NOMO-1 treated with DMSO at 0.1 percent for 48 hours (cell line): ENCODE measurements around the gene MITF.
"Not testable (repeated sequence)": the region's sequence is repeated elsewhere in the genome, so short reads cannot be mapped to it uniquely, and the experiment has no call there.

Source experiments
- DNase-seq: peaks from one replicate; lab custom pipeline; 2025; ENCODE audit not compliant: unreplicated experiment; lab: John Stamatoyannopoulos, UW

MITF gene

DNA sequence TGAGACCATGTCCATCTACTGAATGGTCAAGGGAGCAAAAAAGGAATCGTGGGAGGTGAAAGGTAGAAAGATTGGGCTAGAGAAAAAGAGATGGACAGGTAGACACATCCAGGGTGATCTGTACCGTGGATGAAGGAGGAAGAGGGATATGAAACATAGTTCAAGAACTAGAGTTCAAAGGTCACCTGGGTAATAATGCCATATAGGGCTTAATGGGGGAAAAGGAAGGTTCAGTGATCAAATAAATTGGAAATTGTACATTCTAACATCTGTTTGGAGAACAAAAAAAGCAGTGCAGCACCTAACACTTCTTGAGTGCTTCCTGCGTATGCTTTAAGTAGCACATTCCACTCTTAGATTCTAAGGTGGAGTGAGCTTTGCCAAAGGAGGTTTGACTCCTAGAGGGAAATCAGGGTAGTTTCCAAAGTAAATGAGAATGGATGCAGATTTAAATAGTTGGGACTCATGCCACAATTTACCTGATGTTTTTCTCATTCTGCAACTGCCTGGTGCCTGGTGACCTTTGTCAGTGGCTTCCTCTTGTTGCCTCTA, 46.6 kb downstream of the MITF start:
- no peak for DNase-seq

- DNase-seq: no peak
Measured at GRCh38 chr3:69786854-69787253, 47.6 kb downstream of the MITF start.

GRCh38 chr3:69787436-69788168, 48.3 kb downstream of the MITF start:
- no peak for DNase-seq

GRCh38 chr3:69791106-69791505, 51.8 kb downstream of the MITF start:
- peak; percentile 57 for DNase-seq

DNA sequence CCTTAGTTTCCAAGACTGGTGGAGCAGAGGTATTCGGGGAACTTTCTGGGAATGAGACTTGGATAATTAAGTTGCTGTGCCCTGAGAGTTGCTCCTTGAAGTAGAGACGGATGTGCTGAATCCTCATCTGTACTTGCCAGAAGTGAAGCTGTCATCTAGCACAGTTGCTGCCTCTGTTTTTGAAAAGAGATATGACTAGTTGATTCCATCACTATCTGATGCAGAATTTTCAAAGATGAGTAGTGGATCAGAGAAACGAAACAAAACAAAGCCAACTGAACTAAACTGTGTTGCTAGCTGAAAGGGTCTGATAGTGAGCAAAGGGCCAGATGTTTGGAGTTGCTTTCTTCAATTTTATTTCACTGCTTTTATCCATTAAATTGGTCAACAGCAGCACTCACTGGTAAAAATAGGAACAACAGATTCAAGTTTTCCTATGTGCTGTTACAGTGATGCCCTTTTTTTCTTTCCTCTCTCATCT, 52.7 kb downstream of the MITF start:
- DNase-seq: peak; percentile 48

DNA sequence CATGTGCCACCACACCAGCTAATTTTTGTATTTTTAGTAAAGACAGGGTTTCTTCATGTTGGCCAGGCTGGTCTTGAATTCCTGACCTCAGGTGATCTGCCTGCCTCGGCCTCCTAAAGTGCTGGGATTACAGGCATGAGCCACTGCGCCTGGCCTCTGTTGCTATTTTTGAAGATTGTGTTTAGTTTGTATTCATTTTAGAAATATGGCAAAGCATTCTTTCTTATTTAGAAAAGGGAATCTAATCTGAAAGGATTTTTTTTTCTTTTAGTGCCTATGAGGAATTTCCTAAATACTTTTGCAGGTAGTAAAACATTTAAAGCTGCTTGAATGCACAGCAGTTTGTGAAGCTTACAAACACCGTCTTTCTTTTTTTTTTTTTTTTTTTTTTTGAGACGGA, 56.9 kb downstream of the MITF start:
- not testable (repeated sequence) for DNase-seq

- DNase-seq: no peak
Measured at GRCh38 chr3:69803681-69804270, 64.5 kb downstream of the MITF start.

DNA sequence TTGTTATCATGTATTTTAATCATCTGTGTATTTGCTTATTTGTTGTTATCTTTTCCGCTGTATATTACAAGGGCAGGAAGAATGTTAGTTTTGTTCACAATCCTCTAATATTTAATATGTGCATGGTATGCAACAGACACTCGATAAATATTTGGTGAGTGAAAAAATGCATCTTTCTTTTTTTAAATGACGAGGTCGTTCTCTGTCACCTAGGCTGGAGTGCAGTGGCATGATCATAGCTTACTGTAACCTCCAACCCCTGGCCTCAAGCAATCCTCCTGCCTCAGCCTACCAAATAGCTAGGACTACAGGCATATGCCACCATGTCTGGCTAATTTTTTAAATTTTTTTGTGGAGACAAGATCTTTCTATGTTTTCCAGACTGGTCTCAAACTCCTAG, 66.2 kb downstream of the MITF start:
- no peak for DNase-seq

DNA sequence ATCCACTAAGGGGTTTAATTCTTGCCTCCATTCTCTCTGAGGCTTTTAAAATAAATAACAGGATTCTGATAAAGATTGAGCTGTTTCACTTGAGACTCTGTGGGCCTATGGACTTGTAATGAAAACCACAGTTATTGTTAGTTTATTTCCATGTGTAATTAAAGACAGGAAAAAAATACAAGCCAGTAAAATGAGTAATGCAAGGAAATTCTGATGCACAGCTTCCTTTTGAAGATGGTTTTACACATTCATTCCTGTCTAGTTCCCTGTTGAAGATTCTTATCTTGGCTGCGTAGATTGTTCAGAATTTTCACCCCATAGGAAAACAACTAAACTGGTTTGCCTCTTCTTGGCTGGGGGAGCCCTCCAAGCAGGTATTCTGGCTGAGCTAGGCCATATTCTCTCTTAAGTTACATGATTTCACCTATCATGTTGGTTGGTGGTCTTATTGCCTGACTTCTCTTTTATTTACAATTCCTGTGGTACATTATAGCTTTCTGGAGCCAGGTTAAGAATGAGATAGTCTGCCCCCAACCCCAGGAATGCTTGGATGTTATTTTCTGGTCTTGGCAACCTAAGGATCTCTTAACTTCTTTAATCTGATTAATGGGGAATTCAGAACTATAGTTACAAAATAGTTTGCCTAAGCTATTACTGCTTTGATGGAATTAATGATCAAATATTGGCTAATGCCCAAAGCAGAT, 67.6 kb downstream of the MITF start:
- no peak for DNase-seq

- DNase-seq: no peak
Measured at GRCh38 chr3:69807674-69808073, 68.4 kb downstream of the MITF start.

GRCh38 chr3:69809076-69809835, 70.0 kb downstream of the MITF start:
- DNase-seq: no peak

GRCh38 chr3:69811452-69812401, 72.5 kb downstream of the MITF start:
- DNase-seq: no peak

GRCh38 chr3:69815970-69816369, 76.7 kb downstream of the MITF start:
- DNase-seq: no peak

GRCh38 chr3:69817988-69818387, 78.7 kb downstream of the MITF start:
- DNase-seq: peak; percentile 67

- no peak for DNase-seq
Measured at GRCh38 chr3:69819282-69819681, 80.0 kb downstream of the MITF start.

GRCh38 chr3:69821133-69821532, 81.9 kb downstream of the MITF start:
- DNase-seq: no peak

DNA sequence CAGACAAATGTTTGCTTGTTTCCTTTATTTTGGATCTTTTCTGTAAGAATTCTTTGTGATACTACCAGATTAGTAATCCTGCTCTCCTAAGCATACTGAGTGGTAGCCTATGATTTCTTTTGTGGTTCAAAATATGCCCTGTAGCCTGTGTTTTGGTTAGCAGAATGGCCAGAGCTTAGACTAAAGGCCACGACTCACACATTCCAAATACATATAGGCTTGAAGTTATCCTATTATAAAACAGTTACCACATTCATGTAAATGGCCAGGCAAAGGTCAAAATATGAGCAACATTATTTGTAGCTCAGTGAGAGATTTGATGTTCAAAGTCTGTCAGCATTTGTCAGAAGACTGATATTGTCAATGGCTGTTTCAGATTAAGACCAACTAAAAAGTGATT, 84.5 kb downstream of the MITF start:
- DNase-seq: no peak

GRCh38 chr3:69825446-69825845, 86.2 kb downstream of the MITF start:
- DNase-seq: peak; percentile 10

- DNase-seq: no peak
Measured at GRCh38 chr3:69827127-69827526, 87.9 kb downstream of the MITF start.

GRCh38 chr3:69828817-69829216, 89.6 kb downstream of the MITF start:
- no peak for DNase-seq
